HepG2 (cell line): ENCODE data around the gene RGS19. TPM values are rescaled to one million over a fixed set of nuclear protein-coding genes. Genes with fewer than 3 reads are reported as not detected.

Experiments used
- AHR ChIP-seq: IDR thresholded peaks from 2 replicates; pipeline ENCODE4 v1.6.1; 2018; ENCODE audit warnings: missing genetic modification reagents, missing compliant biosample characterization
- ARID5B ChIP-seq: IDR thresholded peaks from 2 replicates; pipeline ENCODE4 v1.4.0; 2020; ENCODE audit warnings: mild to moderate bottlenecking, missing genetic modification reagents
- GATAD2A ChIP-seq: IDR thresholded peaks from 2 replicates; pipeline ENCODE4 v1.6.1; 2016
- HOXA3 ChIP-seq: sonication (generic); formaldehyde crosslinking; IDR thresholded peaks from 2 replicates; pipeline ENCODE4 v1.5.0; 2020; ENCODE audit warnings: missing genetic modification reagents
- HOXA9 ChIP-seq: sonication (generic); formaldehyde crosslinking; IDR thresholded peaks from 2 replicates; pipeline ENCODE4 v1.8.1; 2022; ENCODE audit warnings: missing genetic modification reagents, mild to moderate bottlenecking, moderate library complexity, borderline replicate concordance
- KDM5A ChIP-seq: fragments of 200-600 bp; sonication (generic); IDR thresholded peaks from 2 replicates; pipeline ENCODE4 v1.7.0; 2018; ENCODE audit warnings: antibody characterized with exemption, mild to moderate bottlenecking, low read length, borderline replicate concordance
- SKIL ChIP-seq: sonication (generic); formaldehyde crosslinking; IDR thresholded peaks from 2 replicates; pipeline ENCODE4 v1.8.0; 2022; ENCODE audit warnings: missing genetic modification reagents, mild to moderate bottlenecking, moderate library complexity, borderline replicate concordance
- SNAPC2 ChIP-seq: sonication (generic); formaldehyde crosslinking; IDR thresholded peaks from 2 replicates; pipeline ENCODE4 v1.8.1; 2022; ENCODE audit warnings: mild to moderate bottlenecking, missing genetic modification reagents
- SOX6 ChIP-seq, 2 experiments: fragments of 450-650 bp in 1 of 2; sonication (generic) in 1 of 2; formaldehyde crosslinking in 1 of 2; IDR thresholded peaks; 2 replicates each; pipeline versions ENCODE4 v1.4.0 to v1.6.1; 2017 to 2020; ENCODE audit warnings: antibody characterized with exemption in 1 of 2, mild to moderate bottlenecking in 1 of 2, missing genetic modification reagents in 1 of 2
- SPEN ChIP-seq: sonication (generic); formaldehyde crosslinking; IDR thresholded peaks from 2 replicates; pipeline ENCODE4 v1.5.1; 2020; ENCODE audit warnings: low read depth, mild to moderate bottlenecking, missing genetic modification reagents
- SRSF4 ChIP-seq: fragments of 200-400 bp; formaldehyde crosslinking; IDR thresholded peaks from one replicate; pipeline ENCODE4 v1.6.1; 2018; ENCODE audit warnings: mild to moderate bottlenecking, low read depth, low read length, moderate library complexity; ENCODE audit not compliant: poor library complexity, severe bottlenecking
- TFAP4 ChIP-seq: sonication (generic); IDR thresholded peaks from 2 replicates; pipeline ENCODE4 v1.6.1; 2016; ENCODE audit warnings: low read depth, borderline replicate concordance
- ZNF124 ChIP-seq: sonication (generic); formaldehyde crosslinking; IDR thresholded peaks from 2 replicates; pipeline ENCODE4 v1.4.0; 2020; ENCODE audit warnings: missing genetic modification reagents
- ZNF136 ChIP-seq: sonication (generic); formaldehyde crosslinking; IDR thresholded peaks from 2 replicates; pipeline ENCODE4 v1.8.1; 2022; ENCODE audit warnings: low read depth, mild to moderate bottlenecking, moderate library complexity, missing genetic modification reagents
- ZNF337 ChIP-seq: sonication (generic); formaldehyde crosslinking; IDR thresholded peaks from 2 replicates; pipeline ENCODE4 v1.5.1; 2020; ENCODE audit warnings: missing genetic modification reagents, low read depth, mild to moderate bottlenecking, borderline replicate concordance
- ZNF550 ChIP-seq: sonication (generic); formaldehyde crosslinking; IDR thresholded peaks from 2 replicates; pipeline ENCODE4 v1.4.0; 2020; ENCODE audit warnings: mild to moderate bottlenecking, missing genetic modification reagents, borderline replicate concordance
- ZNF747 ChIP-seq: sonication (generic); formaldehyde crosslinking; IDR thresholded peaks from 2 replicates; pipeline ENCODE4 v1.8.1; 2023; ENCODE audit warnings: missing genetic modification reagents, mild to moderate bottlenecking, borderline replicate concordance
- ZNF891 ChIP-seq: sonication (generic); formaldehyde crosslinking; IDR thresholded peaks from 2 replicates; pipeline ENCODE4 v1.5.0; 2020; ENCODE audit warnings: mild to moderate bottlenecking, missing genetic modification reagents
- polyA plus RNA-seq, 8 experiments: library from polyadenylated mRNA; depleted of rRNA in 3 of 8; stranded (reverse) in 7 of 8; unstranded in 1 of 8; fragments of >200 nt; fragmentation: Illumina TruSeq in 4 of 8; extraction: Trizol in 4 of 8; gene quantifications; 2 replicates each; pipeline versions ENCODE4 v1.2.1 to v1.2.3, GENCODE V29; 2011 to 2016; ENCODE audit warnings: low read depth in 4 of 8, missing spikeins in 1 of 8, mixed read lengths in 1 of 8; ENCODE audit not compliant: insufficient read depth in 1 of 8
- total RNA-seq, 5 experiments: library from RNA; depleted of rRNA; stranded (reverse); fragments of >200 nt; fragmentation: Illumina TruSeq; extraction: Trizol; gene quantifications; 2 replicates each; pipeline ENCODE4 v1.2.3, GENCODE V29; 2016; ENCODE audit warnings: low read depth in 1 of 5
- TF ChIP-seq, protein P1 (sequence below): sonication (generic); formaldehyde crosslinking; IDR thresholded peaks from 2 replicates; pipeline ENCODE4 v1.4.0; 2020; ENCODE audit warnings: missing genetic modification reagents

The RGS19 gene
- total and polyA plus RNA-seq, 2 of the 13 experiments (the other 11 are each of a cell fraction or from before 2014, with no cell fraction given), result 10.7 to 11.9 TPM

GRCh38 chr20:64036346-64037198 lies 42.7 kb downstream of the RGS19 start (continued):
- TF ChIP-seq ARID5B (CRISPR knock-in tag), result no peak; the same call in 1 of the 2 replicates
- TF ChIP-seq AHR (CRISPR knock-in tag), result no peak
- no peak for TF ChIP-seq SOX6 (IDR thresholded peaks at IDR 0.05)
- TF ChIP-seq SOX6 (CRISPR knock-in tag; IDR thresholded peaks at IDR 0.05), result peak; percentile 34; the same call in 1 of the 2 replicates
- no peak; the same call in 1 of the 2 replicates for TF ChIP-seq ZNF124 (CRISPR knock-in tag)
- no peak for TF ChIP-seq SRSF4
- TF ChIP-seq ZNF891 (CRISPR knock-in tag), result peak; percentile 76
- TF ChIP-seq HOXA3 (CRISPR knock-in tag), result no peak
- TF ChIP-seq SPEN (CRISPR knock-in tag), result peak; percentile 3
- peak; percentile 75; the same call in 1 of the 2 replicates for TF ChIP-seq TFAP4
- TF ChIP-seq SNAPC2 (CRISPR knock-in tag), result peak; percentile 87; the same call in 1 of the 2 replicates
- no peak for TF ChIP-seq SKIL
- 0 out of 2 replicates have a peak, but pooled peaks have one; percentile 52 for TF ChIP-seq KDM5A
- TF ChIP-seq ZNF136 (CRISPR knock-in tag), result 0 out of 2 replicates have a peak, but pooled peaks have one; percentile 15
- 0 out of 2 replicates have a peak, but pooled peaks have one; percentile 24 for TF ChIP-seq ZNF337 (CRISPR knock-in tag)
- TF ChIP-seq, protein P1, sequence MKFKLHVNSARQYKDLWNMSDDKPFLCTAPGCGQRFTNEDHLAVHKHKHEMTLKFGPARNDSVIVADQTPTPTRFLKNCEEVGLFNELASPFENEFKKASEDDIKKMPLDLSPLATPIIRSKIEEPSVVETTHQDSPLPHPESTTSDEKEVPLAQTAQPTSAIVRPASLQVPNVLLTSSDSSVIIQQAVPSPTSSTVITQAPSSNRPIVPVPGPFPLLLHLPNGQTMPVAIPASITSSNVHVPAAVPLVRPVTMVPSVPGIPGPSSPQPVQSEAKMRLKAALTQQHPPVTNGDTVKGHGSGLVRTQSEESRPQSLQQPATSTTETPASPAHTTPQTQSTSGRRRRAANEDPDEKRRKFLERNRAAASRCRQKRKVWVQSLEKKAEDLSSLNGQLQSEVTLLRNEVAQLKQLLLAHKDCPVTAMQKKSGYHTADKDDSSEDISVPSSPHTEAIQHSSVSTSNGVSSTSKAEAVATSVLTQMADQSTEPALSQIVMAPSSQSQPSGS (CRISPR knock-in tag), result 0 out of 2 replicates have a peak, but pooled peaks have one; percentile 35
- no peak for TF ChIP-seq HOXA9
- no peak for TF ChIP-seq ZNF550 (CRISPR knock-in tag)
- TF ChIP-seq GATAD2A, result peak; percentile 13; the same call in 1 of the 2 replicates
- TF ChIP-seq ZNF747 (CRISPR knock-in tag), result peak; percentile 89
